Measurements from ENCODE around the gene MAPK13.
A peak's percentile ranks its signal among the peaks of the same experiment; 100 is the strongest.
"Not testable (repeated sequence)": the region's sequence is repeated elsewhere in the genome, so short reads cannot be mapped to it uniquely, and the experiment has no call there.

Gene MAPK13

DNA sequence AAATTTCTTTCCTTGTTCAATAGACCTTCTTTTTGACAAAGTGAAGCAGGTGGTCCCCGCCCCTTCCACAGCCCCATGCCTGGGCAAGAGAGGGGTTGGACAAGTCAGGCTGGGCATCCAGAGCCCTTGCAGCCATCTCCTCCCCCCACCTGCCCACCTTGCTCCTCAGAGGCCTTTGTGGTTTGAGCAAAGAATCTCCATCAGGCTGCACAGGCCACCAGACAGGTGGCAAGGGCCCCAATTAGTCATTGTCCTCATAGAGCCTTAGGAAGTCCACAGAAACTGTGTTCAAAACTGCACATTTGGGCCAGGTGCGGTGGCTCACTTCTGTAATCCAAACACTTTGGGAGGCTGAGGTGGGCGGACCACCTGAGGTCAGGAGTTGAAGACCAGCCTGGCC, 1.5 kb upstream of the MAPK13 start:
- H3K79me2 ChIP-seq (ENCODE audit: low read length) = peaks cover 27% of the 10 kb centered on the region

DNA sequence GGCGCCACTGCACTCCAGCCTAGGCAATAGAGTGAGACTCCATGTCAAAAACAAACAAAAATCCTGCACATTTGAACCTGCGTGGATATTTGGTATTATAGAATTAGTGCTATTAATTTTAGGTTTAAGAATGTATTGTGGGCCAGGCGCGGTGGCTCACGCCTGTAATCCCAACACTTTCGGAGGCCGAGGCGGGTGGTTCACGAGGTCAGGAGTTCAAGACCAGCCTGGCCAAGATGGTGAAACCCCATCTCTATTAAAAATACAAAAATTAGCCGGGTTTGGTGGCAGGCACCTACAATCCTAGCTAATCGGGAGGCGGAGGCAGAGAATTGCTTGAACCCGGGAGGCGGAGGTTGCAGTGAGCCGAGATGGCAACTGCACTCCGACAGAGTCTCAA, 979 bp upstream of the MAPK13 start:
- DNase-seq; H3K9me2 ChIP-seq (replicated peaks; ENCODE audit: insufficient read depth, low read length); H3K36me3 ChIP-seq (replicated peaks; ENCODE audit: insufficient read depth, low read length); H3K27ac ChIP-seq (ENCODE audit: low read length); H3K4me3 ChIP-seq (ENCODE audit: low read length); H4K20me1 ChIP-seq (ENCODE audit: insufficient read depth, low read length); H3K27me3 ChIP-seq (replicated peaks; ENCODE audit: insufficient read depth, low read length); H2AFZ ChIP-seq (ENCODE audit: low read length); H3K9ac ChIP-seq (ENCODE audit: low read length); H3K9me3 ChIP-seq (replicated peaks; ENCODE audit: insufficient read depth, low read length): not testable (repeated sequence)
- Histone ChIP-seq H3K79me2 (ENCODE audit: low read length) (peaks cover 31% of the 10 kb centered on the region), H3K4me2 (ENCODE audit: low read depth, low read length) (0 out of 2 replicates have a peak overlapping the region, but pooled peaks have one; percentile 86), H3K4me1 (ENCODE audit: low read length) (peaks cover 28% of the 10 kb centered on the region), H3F3A (ENCODE audit: insufficient read depth, low read length) (peaks cover 21% of the 10 kb centered on the region)

More for the DNA sequence above, 1.5 kb upstream of the MAPK13 start:
- H3K4me1 ChIP-seq (ENCODE audit: low read length) = peaks cover 28% of the 10 kb centered on the region
- H3K9me3 ChIP-seq (replicated peaks; ENCODE audit: insufficient read depth, low read length) = no peaks in the 10 kb centered on the region
- H3F3A ChIP-seq (ENCODE audit: insufficient read depth, low read length) = peaks cover 21% of the 10 kb centered on the region
- H3K9ac ChIP-seq (ENCODE audit: low read length) = no peak overlapping the region
- TF ChIP-seq EZH2phosphoT487 (IDR thresholded peaks at IDR 0.05; ENCODE audit: low read length) = no peak
- TF ChIP-seq, protein P1, sequence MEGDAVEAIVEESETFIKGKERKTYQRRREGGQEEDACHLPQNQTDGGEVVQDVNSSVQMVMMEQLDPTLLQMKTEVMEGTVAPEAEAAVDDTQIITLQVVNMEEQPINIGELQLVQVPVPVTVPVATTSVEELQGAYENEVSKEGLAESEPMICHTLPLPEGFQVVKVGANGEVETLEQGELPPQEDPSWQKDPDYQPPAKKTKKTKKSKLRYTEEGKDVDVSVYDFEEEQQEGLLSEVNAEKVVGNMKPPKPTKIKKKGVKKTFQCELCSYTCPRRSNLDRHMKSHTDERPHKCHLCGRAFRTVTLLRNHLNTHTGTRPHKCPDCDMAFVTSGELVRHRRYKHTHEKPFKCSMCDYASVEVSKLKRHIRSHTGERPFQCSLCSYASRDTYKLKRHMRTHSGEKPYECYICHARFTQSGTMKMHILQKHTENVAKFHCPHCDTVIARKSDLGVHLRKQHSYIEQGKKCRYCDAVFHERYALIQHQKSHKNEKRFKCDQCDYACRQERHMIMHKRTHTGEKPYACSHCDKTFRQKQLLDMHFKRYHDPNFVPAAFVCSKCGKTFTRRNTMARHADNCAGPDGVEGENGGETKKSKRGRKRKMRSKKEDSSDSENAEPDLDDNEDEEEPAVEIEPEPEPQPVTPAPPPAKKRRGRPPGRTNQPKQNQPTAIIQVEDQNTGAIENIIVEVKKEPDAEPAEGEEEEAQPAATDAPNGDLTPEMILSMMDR (IDR thresholded peaks at IDR 0.05; ENCODE audit: low read length) = no peak
- TF ChIP-seq EZH2 (optimal IDR thresholded peaks at IDR 0.05; ENCODE audit: low read depth, low read length) = no peak
- no peak overlapping the region for H3K4me2 ChIP-seq (ENCODE audit: low read depth, low read length)
- H3K27me3 ChIP-seq (replicated peaks; ENCODE audit: insufficient read depth, low read length) = no peaks in the 10 kb centered on the region
- H3K9me2 ChIP-seq (replicated peaks; ENCODE audit: insufficient read depth, low read length) = no peaks in the 10 kb centered on the region
- H3K27ac ChIP-seq (ENCODE audit: low read length) = no peak overlapping the region
- no peak overlapping the region for H3K4me3 ChIP-seq (ENCODE audit: low read length)
- no peaks in the 10 kb centered on the region for H4K20me1 ChIP-seq (ENCODE audit: insufficient read depth, low read length)
- no peaks in the 10 kb centered on the region for H3K36me3 ChIP-seq (replicated peaks; ENCODE audit: insufficient read depth, low read length)
- H2AFZ ChIP-seq (ENCODE audit: low read length) = no peak overlapping the region
- DNase-seq = no peak

DNA sequence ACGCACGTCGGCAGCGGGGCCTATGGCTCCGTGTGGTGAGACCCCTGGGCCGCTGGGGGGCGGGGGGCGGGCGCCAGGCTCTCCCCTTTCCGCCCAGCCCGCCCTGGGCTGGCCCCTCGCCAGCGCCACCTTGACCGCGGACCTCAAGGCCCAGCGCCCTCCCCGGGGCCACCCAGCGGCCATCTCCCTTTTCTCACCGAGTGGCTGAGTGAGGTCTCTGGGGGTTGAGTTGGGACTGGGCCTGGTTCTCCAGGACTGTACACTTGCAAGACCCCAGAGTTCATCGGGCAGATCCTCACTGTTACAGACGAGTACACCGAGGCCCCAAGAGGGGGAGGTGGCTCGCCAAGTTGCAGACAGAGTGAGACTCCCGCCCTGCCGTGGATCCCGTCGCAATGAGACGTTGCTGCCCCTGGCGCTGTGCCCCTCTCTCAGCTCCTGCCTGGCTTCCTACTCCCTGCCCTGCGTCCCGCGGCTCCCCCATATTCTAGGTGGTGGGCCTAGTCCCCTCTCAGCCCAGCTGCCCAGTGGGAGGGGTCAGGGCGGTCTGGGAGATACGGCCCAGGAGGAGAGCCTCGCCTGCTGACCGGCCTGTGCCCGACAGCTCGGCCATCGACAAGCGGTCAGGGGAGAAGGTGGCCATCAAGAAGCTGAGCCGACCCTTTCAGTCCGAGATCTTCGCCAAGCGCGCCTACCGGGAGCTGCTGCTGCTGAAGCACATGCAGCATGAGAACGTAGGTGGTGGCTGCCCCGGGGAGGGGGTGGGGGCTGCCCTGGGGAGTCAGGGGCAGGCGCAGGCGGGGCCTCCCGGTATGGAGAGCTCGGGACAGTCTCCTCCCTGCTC, 576 bp downstream of the MAPK13 start:
- Histone ChIP-seq H3K9me2 (replicated peaks; ENCODE audit: insufficient read depth, low read length) (no peaks in the 10 kb centered on the region), H3K9me3 (replicated peaks; ENCODE audit: insufficient read depth, low read length) (no peaks in the 10 kb centered on the region), H3K36me3 (replicated peaks; ENCODE audit: insufficient read depth, low read length) (no peaks in the 10 kb centered on the region), H4K20me1 (ENCODE audit: insufficient read depth, low read length) (no peaks in the 10 kb centered on the region), H3K27ac (ENCODE audit: low read length) (peak overlapping the region; percentile 98), H3K79me2 (ENCODE audit: low read length) (peaks cover 31% of the 10 kb centered on the region), H2AFZ (ENCODE audit: low read length) (peak overlapping the region; percentile 90), H3K9ac (ENCODE audit: low read length) (peak overlapping the region; percentile 95), H3K4me1 (ENCODE audit: low read length) (peaks cover 28% of the 10 kb centered on the region), H3K27me3 (replicated peaks; ENCODE audit: insufficient read depth, low read length) (no peaks in the 10 kb centered on the region), H3K4me2 (ENCODE audit: low read depth, low read length) (peak overlapping the region; percentile 100), H3K4me3 (ENCODE audit: low read length) (peak overlapping the region; percentile 96), H3F3A (ENCODE audit: insufficient read depth, low read length) (peaks cover 21% of the 10 kb centered on the region)
- peak; percentile 56 for DNase-seq
- TF ChIP-seq, protein P1 (IDR thresholded peaks at IDR 0.05; ENCODE audit: low read length) = peak; percentile 10; the same call in 1 of the 2 replicates
- TF ChIP-seq EZH2 (optimal IDR thresholded peaks at IDR 0.05; ENCODE audit: low read depth, low read length) = no peak
